ENCODE results near the gene TUBGCP2.

GRCh38 chr10:133351408-133352318, 43.0 kb upstream of the TUBGCP2 start:
- TF ChIP-seq ZNF136 (CRISPR knock-in tag; IDR thresholded peaks at IDR 0.05; ENCODE audit: low read depth) = no peak
- TF ChIP-seq CTCF (CRISPR knock-in tag; IDR thresholded peaks at IDR 0.05) = peak; percentile 41
- TF ChIP-seq RELA (CRISPR knock-in tag; IDR thresholded peaks at IDR 0.05) = no peak
- no peak for TF ChIP-seq REST (IDR thresholded peaks at IDR 0.05; ENCODE audit: borderline replicate concordance in 1 of 2, low read depth in 1 of 2, low read length in 2 of 2)
- TF ChIP-seq SP1 (IDR thresholded peaks at IDR 0.05) = no peak
- TF ChIP-seq SP1 (CRISPR knock-in tag; IDR thresholded peaks at IDR 0.05) = no peak
- TF ChIP-seq POLR2A (IDR thresholded peaks at IDR 0.05; ENCODE audit: insufficient read depth in 1 of 2, low read depth in 2 of 2, low read length in 2 of 2) = no peak; a peak in 1 of 4 replicates
